Fibroblast of lung (primary cell): ENCODE results near the gene DGKZ. TPM values are rescaled to one million over a fixed set of nuclear protein-coding genes. Genes with fewer than 3 reads are reported as not detected.

Experiments used
- DNase-seq, 2 donors: peaks; one replicate each; pipeline versions ENCODE4 v3.0.0 to v3.0.0-alpha.2; 2010; ENCODE audit warnings: low read depth in 2 of 2
- H2AFZ ChIP-seq: 2 replicates; pipeline ENCODE4 v1.5.1; 2012; ENCODE audit warnings: low read length, control low read depth, inconsistent platforms
- H3K27ac ChIP-seq: 2 replicates; pipeline ENCODE4 v1.5.1; 2011; ENCODE audit warnings: low read length, control low read depth; ENCODE audit not compliant: insufficient read depth
- H3K27me3 ChIP-seq: 2 replicates; pipeline ENCODE4 v1.5.1; 2011; ENCODE audit warnings: mild to moderate bottlenecking, low read length; ENCODE audit not compliant: control insufficient read depth, insufficient read depth
- H3K36me3 ChIP-seq: 2 replicates; pipeline ENCODE4 v1.5.1; 2011; ENCODE audit warnings: low read length; ENCODE audit not compliant: control insufficient read depth, insufficient read depth
- H3K4me1 ChIP-seq: 2 replicates; pipeline ENCODE4 v1.5.1; 2011; ENCODE audit warnings: low read length; ENCODE audit not compliant: control insufficient read depth, insufficient read depth; ENCODE audit errors: extremely low read depth
- H3K4me2 ChIP-seq: 2 replicates; pipeline ENCODE4 v1.5.1; 2011; ENCODE audit warnings: low read length, control low read depth; ENCODE audit not compliant: insufficient read depth; ENCODE audit errors: extremely low read depth
- H3K4me3 ChIP-seq, 4 experiments: fragments of 200-600 bp in 1 of 4; sonication (generic) in 1 of 4; replicated peaks in 1 of 4; 2 replicates each; pipeline ENCODE4 v1.5.1; 2011 to 2016; ENCODE audit warnings: low read length in 4 of 4, low read depth in 3 of 4, mild to moderate bottlenecking in 3 of 4, control low read depth in 2 of 4, inconsistent platforms in 1 of 4, mixed read lengths in 1 of 4; ENCODE audit not compliant: insufficient read depth in 1 of 4; ENCODE audit errors: control extremely low read depth in 1 of 4
- H3K79me2 ChIP-seq: 2 replicates; pipeline ENCODE4 v1.5.1; 2012; ENCODE audit warnings: mild to moderate bottlenecking, low read length, inconsistent platforms; ENCODE audit not compliant: control insufficient read depth, insufficient read depth
- H3K9ac ChIP-seq: 2 replicates; pipeline ENCODE4 v1.5.1; 2011; ENCODE audit warnings: mild to moderate bottlenecking, low read length, control low read depth; ENCODE audit not compliant: insufficient read depth
- H3K9me3 ChIP-seq: 2 replicates; pipeline ENCODE4 v1.5.1; 2012; ENCODE audit warnings: low read depth, low read length; ENCODE audit not compliant: control insufficient read depth, insufficient read depth
- H4K20me1 ChIP-seq: 2 replicates; pipeline ENCODE4 v1.5.1; 2011; ENCODE audit warnings: low read length; ENCODE audit not compliant: control insufficient read depth, insufficient read depth; ENCODE audit errors: extremely low read depth
- CTCF ChIP-seq, 2 donors: IDR thresholded peaks in 1 of 2; conservative IDR thresholded peaks in 1 of 2; 1 replicate in 1 of 2; 2 replicates in 1 of 2; pipeline ENCODE4 v1.5.1; 2011 to 2012; ENCODE audit warnings: low read length in 2 of 2, control low read depth in 1 of 2, inconsistent platforms in 1 of 2, low read depth in 1 of 2, mild to moderate bottlenecking in 1 of 2
- EZH2 ChIP-seq: IDR thresholded peaks from 2 replicates; pipeline ENCODE4 v1.5.1; 2012; ENCODE audit warnings: low read length, control low read depth, mild to moderate bottlenecking; ENCODE audit errors: missing control alignments
- polyA plus RNA-seq, 2 donors: library from polyadenylated mRNA; depleted of rRNA in 1 of 2; stranded (reverse) in 1 of 2; unstranded in 1 of 2; fragments of >200 nt; gene quantifications; 2 replicates each; pipeline ENCODE4 v1.2.1, GENCODE V29; 2011 to 2012; ENCODE audit warnings: missing spikeins in 1 of 2
- total RNA-seq: library from RNA; depleted of rRNA; stranded (reverse); fragments of >200 nt; gene quantifications from 2 replicates; pipeline ENCODE4 v1.2.1, GENCODE V29; 2014

Gene DGKZ
- total and polyA plus RNA-seq, 2 donors (not counting 1 experiment from before 2014, with no cell fraction given), result 16.4 to 35.5 TPM

DNA sequence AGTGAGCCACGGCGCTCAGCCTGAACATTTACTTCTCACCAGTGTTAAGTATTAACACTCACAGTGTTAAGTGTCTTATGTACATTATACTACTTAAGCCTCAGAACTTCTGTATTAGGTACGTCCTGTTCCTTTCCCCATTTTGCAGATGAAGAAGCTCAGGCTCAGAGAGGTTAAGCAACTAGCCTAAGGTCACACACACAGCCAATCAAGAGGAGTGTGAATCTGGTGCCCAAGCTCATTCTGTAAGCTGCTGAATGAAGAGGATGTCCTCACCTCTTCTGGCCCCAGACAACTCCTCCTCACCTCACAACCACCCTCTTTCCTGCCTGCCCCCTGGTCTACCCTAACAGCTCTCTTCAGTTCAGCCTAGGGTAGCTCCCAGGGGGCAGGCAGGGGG lies 39.9 kb upstream of the DGKZ start:
- Histone ChIP-seq H4K20me1 (no peaks in the 10 kb centered on the region), H3K36me3 (peaks cover 30% of the 10 kb centered on the region), H3K4me2 (no peak overlapping the region), H3K27me3 (no peaks in the 10 kb centered on the region), H2AFZ (no peak overlapping the region), H3K9ac (no peak overlapping the region), H3K4me1 (peaks cover 8% of the 10 kb centered on the region), H3K79me2 (peaks cover 10% of the 10 kb centered on the region), H3K9me3 (no peaks in the 10 kb centered on the region), H3K4me3 (no peak overlapping the region), H3K27ac (peak overlapping the region; percentile 3)
- no peak for DNase-seq
- no peak for TF ChIP-seq EZH2

DNA sequence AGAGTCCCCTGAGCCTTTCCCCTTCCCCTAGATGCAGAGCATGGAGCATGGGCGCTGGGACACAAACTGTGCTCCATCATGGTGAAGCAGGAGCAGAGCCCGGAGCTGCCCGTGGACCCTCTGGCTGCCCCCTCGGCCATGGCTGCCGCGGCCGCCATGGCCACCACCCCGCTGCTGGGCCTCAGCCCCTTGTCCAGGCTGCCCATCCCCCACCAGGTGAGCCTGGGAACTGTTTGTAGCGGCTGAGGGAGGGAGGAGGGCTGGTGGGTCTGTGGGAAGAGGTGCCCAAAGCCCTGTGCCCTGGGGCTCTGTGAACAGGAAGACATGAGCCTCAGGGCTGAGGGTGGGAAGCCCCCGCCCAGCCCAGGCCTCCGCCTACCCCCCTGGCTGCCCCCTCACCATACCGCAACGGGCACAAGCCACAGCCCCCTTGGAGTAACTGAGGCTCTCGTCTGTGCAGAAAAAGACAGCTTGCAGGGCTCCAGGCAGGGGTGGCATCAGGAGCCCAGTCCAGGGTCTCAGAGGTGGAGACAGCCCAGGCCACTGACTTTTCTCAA lies 39.4 kb upstream of the DGKZ start:
- H3K4me1 ChIP-seq, result peaks cover 8% of the 10 kb centered on the region
- H3K9me3 ChIP-seq, result no peaks in the 10 kb centered on the region
- no peak overlapping the region for H3K9ac ChIP-seq
- no peaks in the 10 kb centered on the region for H4K20me1 ChIP-seq
- H3K36me3 ChIP-seq, result peaks cover 32% of the 10 kb centered on the region
- H3K27ac ChIP-seq, result no peak overlapping the region
- DNase-seq, result no peak
- no peaks in the 10 kb centered on the region for H3K27me3 ChIP-seq
- H3K4me3 ChIP-seq, result no peak overlapping the region
- no peak overlapping the region for H2AFZ ChIP-seq
- peaks cover 10% of the 10 kb centered on the region for H3K79me2 ChIP-seq
- TF ChIP-seq CTCF (conservative IDR thresholded peaks at IDR 0.05 in 1 of 2, IDR thresholded peaks at IDR 0.05 in 1 of 2; ENCODE audit: low read depth in 1 of 2, low read length in 2 of 2) (no peak), EZH2 (no peak)
- H3K4me2 ChIP-seq, result no peak overlapping the region

DNA sequence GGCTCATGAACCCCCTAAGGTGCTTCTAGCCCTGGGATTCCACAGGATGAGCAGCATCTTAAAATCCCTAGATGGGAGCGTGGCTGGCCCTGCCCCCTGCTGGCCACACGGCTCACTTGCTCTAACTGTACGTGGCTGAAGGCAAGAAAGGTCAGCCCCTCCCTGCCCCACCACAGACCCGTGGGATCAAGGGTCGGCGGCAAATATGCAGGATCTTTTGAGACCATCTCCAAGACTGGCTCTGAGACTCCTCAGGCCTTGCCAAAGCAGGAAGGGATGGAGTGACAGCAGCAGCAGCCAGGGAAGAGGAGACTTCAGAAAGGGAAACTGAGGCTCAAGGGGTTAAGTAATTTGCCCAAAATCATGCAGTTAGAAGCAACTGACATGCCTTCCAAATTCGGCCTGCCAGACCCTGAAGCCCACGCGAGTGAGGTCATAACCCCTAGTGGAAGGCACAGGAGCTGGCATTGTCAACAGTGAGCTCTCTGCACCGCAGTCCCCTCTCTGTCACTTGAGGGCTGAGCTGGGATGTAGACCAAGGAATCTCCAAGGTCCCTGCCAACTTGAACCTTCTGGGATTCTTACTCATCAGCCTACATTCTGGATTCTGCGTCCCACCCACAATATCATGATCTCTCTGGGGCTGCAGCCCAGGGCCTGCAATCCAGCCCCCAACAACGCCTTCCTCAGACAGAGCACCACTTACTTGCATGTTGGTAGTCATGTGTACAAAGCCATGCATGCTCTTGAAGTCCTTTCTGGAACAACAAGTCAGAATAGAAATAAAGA lies 38.4 kb upstream of the DGKZ start:
- Histone ChIP-seq H2AFZ (no peak overlapping the region), H4K20me1 (no peaks in the 10 kb centered on the region), H3K9ac (no peak overlapping the region), H3K79me2 (peaks cover 10% of the 10 kb centered on the region), H3K4me1 (peaks cover 8% of the 10 kb centered on the region), H3K9me3 (no peaks in the 10 kb centered on the region), H3K27ac (no peak overlapping the region), H3K36me3 (peaks cover 34% of the 10 kb centered on the region), H3K4me3 (no peak overlapping the region), H3K4me2 (no peak overlapping the region), H3K27me3 (no peaks in the 10 kb centered on the region)
- TF ChIP-seq CTCF (conservative IDR thresholded peaks at IDR 0.05 in 1 of 2, IDR thresholded peaks at IDR 0.05 in 1 of 2; ENCODE audit: low read depth in 1 of 2, low read length in 2 of 2), result peak; percentile 80 to 87
- no peak for TF ChIP-seq EZH2
- DNase-seq, result peak; percentile 55 to 74
